ENCODE results near the gene MTUS2.

- TF ChIP-seq SP1 (IDR thresholded peaks at IDR 0.05), result no peak
- no peak for TF ChIP-seq SUZ12 (IDR thresholded peaks at IDR 0.05)
- no peak for TF ChIP-seq FOXA1 (IDR thresholded peaks at IDR 0.05)
- TF ChIP-seq L3MBTL2 (conservative IDR thresholded peaks at IDR 0.05), result no peak
- TF ChIP-seq NFRKB (IDR thresholded peaks at IDR 0.05), result no peak
- no peak for TF ChIP-seq HDGF (IDR thresholded peaks at IDR 0.05; ENCODE audit: borderline replicate concordance)
- TF ChIP-seq FOXM1 (IDR thresholded peaks at IDR 0.05; ENCODE audit: borderline replicate concordance), result no peak
- TF ChIP-seq PKNOX1 (IDR thresholded peaks at IDR 0.05), result no peak
- TF ChIP-seq ELF4 (IDR thresholded peaks at IDR 0.05), result no peak
- TF ChIP-seq CTBP1 (IDR thresholded peaks at IDR 0.05; ENCODE audit: borderline replicate concordance), result no peak
- TF ChIP-seq TARDBP (IDR thresholded peaks at IDR 0.05), result no peak
- no peak for TF ChIP-seq BHLHE40 (IDR thresholded peaks at IDR 0.05; ENCODE audit: borderline replicate concordance)
Measured at GRCh38 chr13:29542381-29542780, 722.2 kb downstream of the MTUS2 start.

All from HEK293T (cell line).